A549 (cell line): ENCODE results near the gene TRIO. TPM values are rescaled to one million over a fixed set of nuclear protein-coding genes. Genes with fewer than 3 reads are reported as not detected.

Source experiments
- ATAC-seq, 2 experiments: fragments of 200-7000 bp in 1 of 2; fragments of >200 bp in 1 of 2; cut with Nextera tagmentation in 1 of 2; cut with Tn5 transposase in 1 of 2; 3 replicates each; pipeline versions ENCODE4 v1.8.0 to v1.9.1; 2018 to 2020; ENCODE audit warnings: mild to moderate bottlenecking in 1 of 2, moderate library complexity in 1 of 2
- CTCF ChIA-PET: fragments of 300-600 bp; sonication (Branson Sonifier 250); formaldehyde crosslinking; extraction: SDS; loops from one replicate; lab custom pipeline; 2021; ENCODE audit warnings: antibody characterized with exemption, inconsistent platforms; lab: Yijun Ruan, JAX
- POLR2A ChIA-PET: fragments of 350-600 bp; formaldehyde crosslinking; extraction: SDS; loops from one replicate; lab custom pipeline; 2021; ENCODE audit warnings: antibody characterized with exemption, inconsistent platforms; lab: Yijun Ruan, JAX
- DNase-seq, 2 experiments: peaks; one replicate each; pipeline versions ENCODE4 v3.0.0 to v3.0.0-alpha.2; 2011 to 2016; ENCODE audit warnings: low read depth in 1 of 2, low spot score in 1 of 2
- FAIRE-seq: peaks from 2 replicates; lab custom pipeline; 2011; peaks lifted over from hg19 to GRCh38; lab: Jason Lieb, UNC
- H3K27ac ChIP-seq, 2 experiments: fragments of >200 bp; sonication (Bioruptor Twin); formaldehyde crosslinking; 3 replicates each; pipeline ENCODE4 v1.5.1; 2016 to 2017
- H3K4me1 ChIP-seq: fragments of >200 bp; sonication (Bioruptor Twin); formaldehyde crosslinking; 3 replicates; pipeline ENCODE4 v1.6.1; 2016
- H3K4me2 ChIP-seq: fragments of >200 bp; sonication (Bioruptor Twin); formaldehyde crosslinking; 3 replicates; pipeline ENCODE4 v1.6.1; 2016
- H3K4me3 ChIP-seq: fragments of >200 bp; sonication (Bioruptor Twin); formaldehyde crosslinking; 3 replicates; pipeline ENCODE4 v1.5.1; 2016
- H3K9me3 ChIP-seq: fragments of >200 bp; sonication (Bioruptor Twin); formaldehyde crosslinking; 3 replicates; pipeline ENCODE4 v1.6.1; 2016
- CEBPB ChIP-seq, 2 experiments: fragments of >200 bp in 1 of 2; sonication (Bioruptor Twin) in 1 of 2; formaldehyde crosslinking in 1 of 2; IDR thresholded peaks; 2 replicates each; pipeline ENCODE4 v1.6.1; 2012 to 2016
- CHD2 ChIP-seq: fragments of 150-350 bp; IDR thresholded peaks from 2 replicates; pipeline ENCODE4 v1.6.1; 2014; ENCODE audit warnings: low read length; ENCODE audit not compliant: partially characterized antibody
- EHF ChIP-seq: fragments of 250-450 bp; sonication (Bioruptor Pico); IDR thresholded peaks from 2 replicates; pipeline ENCODE4 v1.5.0; 2020; ENCODE audit warnings: mild to moderate bottlenecking
- ESRRA ChIP-seq: fragments of 150-350 bp; IDR thresholded peaks from 2 replicates; pipeline ENCODE4 v1.6.1; 2014; ENCODE audit warnings: mild to moderate bottlenecking, low read length, borderline replicate concordance
- FOSB ChIP-seq: fragments of 250-450 bp; sonication (Bioruptor Pico); IDR thresholded peaks from 2 replicates; pipeline ENCODE4 v1.5.0; 2020; ENCODE audit warnings: mild to moderate bottlenecking, moderate library complexity
- FOSL2 ChIP-seq, 2 experiments: fragments of 450-650 bp in 1 of 2; fragments of >200 bp in 1 of 2; sonication (Bioruptor Twin) in 1 of 2; formaldehyde crosslinking; IDR thresholded peaks; 2 replicates each; pipeline versions ENCODE4 v1.5.0 to v1.6.1; 2016 to 2020; ENCODE audit warnings: mild to moderate bottlenecking in 1 of 2, moderate library complexity in 1 of 2
- HDAC2 ChIP-seq: fragments of 200-600 bp; sonication (generic); IDR thresholded peaks from 2 replicates; pipeline ENCODE4 v1.6.1; 2016
- HMGXB4 ChIP-seq: fragments of 250-450 bp; sonication (Bioruptor Pico); IDR thresholded peaks from 2 replicates; pipeline ENCODE4 v1.5.0; 2021; ENCODE audit warnings: mild to moderate bottlenecking, moderate library complexity, borderline replicate concordance
- HOXB5 ChIP-seq: fragments of 250-450 bp; sonication (Bioruptor Pico); IDR thresholded peaks from 2 replicates; pipeline ENCODE4 v1.5.0; 2020; ENCODE audit warnings: mild to moderate bottlenecking, moderate library complexity
- JUN ChIP-seq, 2 experiments: fragments of >200 bp; sonication (Bioruptor Twin); formaldehyde crosslinking; IDR thresholded peaks; 2 replicates in 1 of 2; 3 replicates in 1 of 2; pipeline ENCODE4 v1.6.1; 2016 to 2017
- JUNB ChIP-seq: fragments of >200 bp; sonication (Bioruptor Twin); formaldehyde crosslinking; IDR thresholded peaks from 2 replicates; pipeline ENCODE4 v1.6.1; 2016
- MAFK ChIP-seq: fragments of 450-650 bp; IDR thresholded peaks from 2 replicates; pipeline ENCODE4 v1.6.1; 2014; ENCODE audit not compliant: partially characterized antibody
- MAZ ChIP-seq: fragments of 150-350 bp; IDR thresholded peaks from 2 replicates; pipeline ENCODE4 v1.6.1; 2014; ENCODE audit warnings: antibody characterized with exemption, low read depth, low read length, borderline replicate concordance
- MYC ChIP-seq: IDR thresholded peaks from 2 replicates; pipeline ENCODE4 v1.6.1; 2012; ENCODE audit warnings: mild to moderate bottlenecking, inconsistent platforms, low read length, improper control_type of control experiment, borderline replicate concordance
- NR3C1 ChIP-seq: fragments of >200 bp; sonication (Bioruptor Twin); formaldehyde crosslinking; IDR thresholded peaks from 3 replicates; pipeline ENCODE4 v1.6.1; 2017
- POLR2A ChIP-seq: IDR thresholded peaks from 2 replicates; pipeline ENCODE4 v1.6.1; 2012; ENCODE audit warnings: mild to moderate bottlenecking, low read length
- RARB ChIP-seq: fragments of 250-450 bp; sonication (Bioruptor Pico); IDR thresholded peaks from 2 replicates; pipeline ENCODE4 v1.8.0; 2021; ENCODE audit warnings: mild to moderate bottlenecking, moderate library complexity
- RCOR1 ChIP-seq: fragments of 150-350 bp; IDR thresholded peaks from 2 replicates; pipeline ENCODE4 v1.6.1; 2014; ENCODE audit warnings: antibody characterized with exemption, low read length, low read depth
- REST ChIP-seq: fragments of 200-600 bp; sonication (generic); IDR thresholded peaks from 2 replicates; pipeline ENCODE4 v1.6.1; 2016; ENCODE audit warnings: antibody characterized with exemption, mild to moderate bottlenecking, moderate library complexity
- RFX5 ChIP-seq: fragments of 450-650 bp; IDR thresholded peaks from 2 replicates; pipeline ENCODE4 v1.7.1; 2014; ENCODE audit warnings: antibody characterized with exemption, mild to moderate bottlenecking, moderate library complexity
- RNF2 ChIP-seq: fragments of 200-600 bp; sonication (generic); IDR thresholded peaks from 2 replicates; pipeline ENCODE4 v1.6.1; 2016; ENCODE audit warnings: low read depth, mild to moderate bottlenecking, antibody characterized with exemption, moderate library complexity, borderline replicate concordance
- WGBS: methylation state at CpG from one replicate; pipeline ENCODE4 v1.1.6; 2017; ENCODE audit errors: missing lambda C conversion rate; 5-methylcytosine and 5-hydroxymethylcytosine counted together
- polyA plus RNA-seq, 4 experiments: library from polyadenylated mRNA; depleted of rRNA in 3 of 4; stranded (reverse); fragments of >200 nt; fragmentation: RNase III in 1 of 4; extraction: RNeasy Plus Mini Kit Qiagen cat#74134 plus additional on column Dnase treatment in 1 of 4; gene quantifications; 2 replicates in 3 of 4; 3 replicates in 1 of 4; pipeline ENCODE4 v1.2.3, GENCODE V29; 2011 to 2017
- TF ChIP-seq, protein P1 (sequence below): fragments of >200 bp; sonication (Bioruptor Twin); formaldehyde crosslinking; IDR thresholded peaks from 3 replicates; pipeline ENCODE4 v1.5.1; 2016

TRIO gene
- polyA plus RNA-seq, 2 of the 4 experiments (the other 2 are of a cell fraction) = 47.5 to 79.0 TPM

DNA sequence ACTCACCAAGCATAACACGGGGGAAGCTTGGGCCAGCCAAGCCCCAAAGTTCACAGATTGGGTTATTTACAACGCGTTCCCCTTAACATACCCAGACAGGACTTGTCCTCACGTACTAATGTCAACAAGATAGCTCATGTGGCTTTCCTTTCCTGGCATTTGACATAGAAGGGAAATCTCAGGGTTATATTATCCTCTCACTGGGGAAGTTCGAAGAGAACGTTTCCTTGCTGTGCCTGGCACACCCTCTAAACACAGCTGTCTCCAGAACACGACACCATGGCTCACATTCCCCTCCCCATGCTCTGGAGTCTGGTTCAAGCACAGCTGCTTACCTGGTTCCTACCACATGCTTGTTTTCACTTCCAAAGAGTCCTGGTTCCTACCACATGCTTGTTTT, 391.6 kb downstream of the TRIO start:
- Histone ChIP-seq H3K4me2 (no peak overlapping the region), H3K9me3 (no peaks in the 10 kb centered on the region; the same call in 2 of the 3 replicates)
- CTCF ChIA-PET = interaction anchor here (0.6 kb wide), 1 partner anchor 9 kb away, joined by 3 read pairs; no protein-coding TSS in a partner anchor
- 36% methylated on average over 7 of the region's 7 CpGs for WGBS
- FAIRE-seq = no peak
- TF ChIP-seq CHD2 (no peak), RFX5 (no peak), HOXB5 (CRISPR knock-in tag) (no peak), RCOR1 (no peak), FOSL2 (IDR thresholded peaks at IDR 0.05) (no peak), FOSL2 (CRISPR knock-in tag; IDR thresholded peaks at IDR 0.05) (no peak), CEBPB (IDR thresholded peaks at IDR 0.05) (no peak), JUN (IDR thresholded peaks at IDR 0.05) (no peak)
- TF ChIP-seq, all 56 proteins: peak for 0
- no peak overlapping the region for H3K27ac ChIP-seq
- no peaks in the 10 kb centered on the region for H3K4me1 ChIP-seq
- ATAC-seq (no peak), DNase-seq (no peak)
- no peak overlapping the region for H3K4me3 ChIP-seq
- POLR2A ChIA-PET = interaction anchor here (0.7 kb wide), 1 partner anchor 105 kb away, joined by 7 read pairs; no protein-coding TSS in a partner anchor

DNA sequence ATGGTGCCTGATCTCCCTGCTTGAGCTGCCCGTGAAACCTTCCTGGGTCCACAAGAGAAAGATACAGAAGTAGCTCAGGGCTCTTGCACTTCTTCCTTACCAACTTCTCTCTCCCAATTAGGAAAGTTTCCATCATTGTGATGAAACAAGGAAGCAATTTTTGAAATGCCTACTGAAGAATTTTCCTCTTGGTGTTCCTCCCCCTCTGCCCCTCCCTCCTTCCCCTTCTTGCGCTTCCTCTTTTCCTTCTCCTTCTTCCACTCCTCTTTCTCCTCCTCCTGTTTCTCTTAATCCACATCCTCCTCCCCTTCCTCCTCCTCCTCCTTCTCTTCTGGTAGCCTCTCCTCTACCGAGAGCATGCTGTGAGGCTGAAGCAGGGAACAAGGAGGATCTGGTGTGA, 402.2 kb downstream of the TRIO start:
- WGBS = 31% methylated on average over 3 of the region's 3 CpGs
- no peak overlapping the region for H3K4me3 ChIP-seq
- DNase-seq = no peak
- H3K27ac ChIP-seq = no peak overlapping the region
- no peak for ATAC-seq
- no peaks in the 10 kb centered on the region for H3K4me1 ChIP-seq
- no peak for TF ChIP-seq RARB
- no peak for TF ChIP-seq RCOR1
- TF ChIP-seq POLR2A = no peak
- TF ChIP-seq FOSB (CRISPR knock-in tag) = no peak
- no peak for TF ChIP-seq JUN (IDR thresholded peaks at IDR 0.05)
- TF ChIP-seq REST = no peak
- TF ChIP-seq RNF2 = no peak
- no peak for TF ChIP-seq MAFK
- TF ChIP-seq HMGXB4 = no peak
- no peak for TF ChIP-seq HDAC2
- TF ChIP-seq, protein P1, sequence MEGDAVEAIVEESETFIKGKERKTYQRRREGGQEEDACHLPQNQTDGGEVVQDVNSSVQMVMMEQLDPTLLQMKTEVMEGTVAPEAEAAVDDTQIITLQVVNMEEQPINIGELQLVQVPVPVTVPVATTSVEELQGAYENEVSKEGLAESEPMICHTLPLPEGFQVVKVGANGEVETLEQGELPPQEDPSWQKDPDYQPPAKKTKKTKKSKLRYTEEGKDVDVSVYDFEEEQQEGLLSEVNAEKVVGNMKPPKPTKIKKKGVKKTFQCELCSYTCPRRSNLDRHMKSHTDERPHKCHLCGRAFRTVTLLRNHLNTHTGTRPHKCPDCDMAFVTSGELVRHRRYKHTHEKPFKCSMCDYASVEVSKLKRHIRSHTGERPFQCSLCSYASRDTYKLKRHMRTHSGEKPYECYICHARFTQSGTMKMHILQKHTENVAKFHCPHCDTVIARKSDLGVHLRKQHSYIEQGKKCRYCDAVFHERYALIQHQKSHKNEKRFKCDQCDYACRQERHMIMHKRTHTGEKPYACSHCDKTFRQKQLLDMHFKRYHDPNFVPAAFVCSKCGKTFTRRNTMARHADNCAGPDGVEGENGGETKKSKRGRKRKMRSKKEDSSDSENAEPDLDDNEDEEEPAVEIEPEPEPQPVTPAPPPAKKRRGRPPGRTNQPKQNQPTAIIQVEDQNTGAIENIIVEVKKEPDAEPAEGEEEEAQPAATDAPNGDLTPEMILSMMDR = no peak
- ChIA-PET POLR2A (no interaction called here), CTCF (interaction anchor here (0.5 kb wide), 1 partner anchor 476 kb away, joined by 4 read pairs; no protein-coding TSS in a partner anchor)
- no peak for FAIRE-seq
- no peak overlapping the region for H3K4me2 ChIP-seq
- peaks cover 13% of the 10 kb centered on the region; the same call in 1 of the 3 replicates for H3K9me3 ChIP-seq

GRCh38 chr5:14545862-14546261, 402.7 kb downstream of the TRIO start:
- no peak overlapping the region for H3K27ac ChIP-seq
- H3K4me3 ChIP-seq = no peak overlapping the region
- ChIA-PET POLR2A (no interaction called here), CTCF (no interaction called here)
- ATAC-seq (no peak), FAIRE-seq (no peak), DNase-seq (no peak)
- H3K4me2 ChIP-seq = no peak overlapping the region
- no peaks in the 10 kb centered on the region for H3K4me1 ChIP-seq
- 88% methylated on average over 1 of the region's 1 CpG for WGBS
- peaks cover 8% of the 10 kb centered on the region; the same call in 1 of the 3 replicates for H3K9me3 ChIP-seq
- TF ChIP-seq RNF2 (no peak), MYC (no peak), EHF (CRISPR knock-in tag) (no peak), ESRRA (no peak), RCOR1 (no peak), NR3C1 (no peak), JUNB (no peak), MAZ (no peak), CEBPB (IDR thresholded peaks at IDR 0.05) (no peak), HOXB5 (CRISPR knock-in tag) (no peak), REST (no peak)
